IPS-20b (cell line): ENCODE results near the gene ZNF512B.

Experiments
- H3K27ac ChIP-seq: one replicate; pipeline ENCODE4 v1.5.1; 2013; ENCODE audit warnings: low read length
- H3K27me3 ChIP-seq: 2 replicates; pipeline ENCODE4 v1.6.1; 2013; ENCODE audit warnings: mild to moderate bottlenecking, low read length, inconsistent platforms; ENCODE audit not compliant: insufficient read depth
- H3K36me3 ChIP-seq: 2 replicates; pipeline ENCODE4 v1.6.1; 2013; ENCODE audit warnings: low read depth, mild to moderate bottlenecking, inconsistent platforms, low read length, moderate library complexity; ENCODE audit not compliant: insufficient read depth
- H3K4me1 ChIP-seq: 2 replicates; pipeline ENCODE4 v1.6.1; 2013; ENCODE audit warnings: mild to moderate bottlenecking, control low read depth, inconsistent platforms, low read length, moderate library complexity; ENCODE audit not compliant: insufficient read depth
- H3K4me3 ChIP-seq: 2 replicates; pipeline ENCODE4 v1.5.1; 2013; ENCODE audit warnings: mild to moderate bottlenecking, low read length, inconsistent platforms
- H3K9ac ChIP-seq: 2 replicates; pipeline ENCODE4 v1.6.1; 2013; ENCODE audit warnings: low read depth, mild to moderate bottlenecking, inconsistent platforms, low read length, moderate library complexity
- H3K9me3 ChIP-seq: 2 replicates; pipeline ENCODE4 v1.6.1; 2013; ENCODE audit warnings: mild to moderate bottlenecking, low read depth, low read length, inconsistent platforms; ENCODE audit not compliant: insufficient read depth

The ZNF512B gene

DNA sequence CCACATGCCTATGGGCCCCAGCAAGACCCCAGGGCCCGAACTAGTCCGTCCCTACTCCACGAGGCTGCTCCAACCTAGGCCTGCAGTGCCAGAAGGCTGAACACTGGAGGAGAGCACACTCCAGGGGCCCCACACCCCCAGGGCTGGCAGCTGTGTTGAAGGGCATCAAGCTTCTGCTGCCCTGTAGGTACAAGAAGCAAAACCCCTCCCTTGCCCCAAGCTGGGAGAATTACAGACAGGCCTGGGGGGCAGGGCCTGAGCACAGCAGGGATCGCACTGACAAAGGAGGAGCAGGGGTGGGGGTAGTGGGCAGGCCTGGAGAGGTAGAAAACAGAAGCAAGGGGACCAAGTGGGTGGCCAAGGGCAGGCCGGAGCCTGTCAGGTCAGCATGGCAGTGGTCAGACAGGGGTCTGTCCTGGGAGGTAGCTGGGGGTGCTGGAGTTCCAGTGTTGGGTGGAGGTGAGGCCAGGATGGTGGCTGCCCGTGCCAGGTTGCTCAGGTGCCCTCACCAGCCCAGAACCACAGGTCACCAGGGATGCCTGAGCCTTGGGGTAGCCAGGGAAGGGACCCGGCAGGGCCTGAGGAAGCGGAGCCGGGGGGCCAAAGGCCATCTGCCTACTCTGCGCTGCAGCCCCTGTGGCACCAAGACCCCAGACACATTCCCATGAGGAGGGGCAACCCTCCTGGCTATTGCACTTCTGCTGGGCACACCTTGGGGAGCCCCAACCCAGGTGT is 10.6 kb downstream of the ZNF512B start:
- H3K4me3 ChIP-seq: no peak overlapping the region
- peaks cover 15% of the 10 kb centered on the region; the same call in 1 of the 2 replicates for H3K4me1 ChIP-seq
- peaks cover 41% of the 10 kb centered on the region for H3K36me3 ChIP-seq
- peak overlapping the region; percentile 78 for H3K27ac ChIP-seq
- H3K9me3 ChIP-seq: no peaks in the 10 kb centered on the region
- 0 out of 2 replicates have a peak overlapping the region, but pooled peaks have one; percentile 32 for H3K9ac ChIP-seq
- no peaks in the 10 kb centered on the region for H3K27me3 ChIP-seq

- H3K36me3 ChIP-seq: peaks cover 35% of the 10 kb centered on the region
- H3K27me3 ChIP-seq: no peaks in the 10 kb centered on the region
- peak overlapping the region; percentile 78 for H3K27ac ChIP-seq
- H3K9me3 ChIP-seq: no peaks in the 10 kb centered on the region
- H3K4me1 ChIP-seq: peaks cover 15% of the 10 kb centered on the region; the same call in 1 of the 2 replicates
- H3K9ac ChIP-seq: no peak overlapping the region
- H3K4me3 ChIP-seq: no peak overlapping the region
Measured at GRCh38 chr20:63958471-63958870, 11.3 kb downstream of the ZNF512B start.

DNA sequence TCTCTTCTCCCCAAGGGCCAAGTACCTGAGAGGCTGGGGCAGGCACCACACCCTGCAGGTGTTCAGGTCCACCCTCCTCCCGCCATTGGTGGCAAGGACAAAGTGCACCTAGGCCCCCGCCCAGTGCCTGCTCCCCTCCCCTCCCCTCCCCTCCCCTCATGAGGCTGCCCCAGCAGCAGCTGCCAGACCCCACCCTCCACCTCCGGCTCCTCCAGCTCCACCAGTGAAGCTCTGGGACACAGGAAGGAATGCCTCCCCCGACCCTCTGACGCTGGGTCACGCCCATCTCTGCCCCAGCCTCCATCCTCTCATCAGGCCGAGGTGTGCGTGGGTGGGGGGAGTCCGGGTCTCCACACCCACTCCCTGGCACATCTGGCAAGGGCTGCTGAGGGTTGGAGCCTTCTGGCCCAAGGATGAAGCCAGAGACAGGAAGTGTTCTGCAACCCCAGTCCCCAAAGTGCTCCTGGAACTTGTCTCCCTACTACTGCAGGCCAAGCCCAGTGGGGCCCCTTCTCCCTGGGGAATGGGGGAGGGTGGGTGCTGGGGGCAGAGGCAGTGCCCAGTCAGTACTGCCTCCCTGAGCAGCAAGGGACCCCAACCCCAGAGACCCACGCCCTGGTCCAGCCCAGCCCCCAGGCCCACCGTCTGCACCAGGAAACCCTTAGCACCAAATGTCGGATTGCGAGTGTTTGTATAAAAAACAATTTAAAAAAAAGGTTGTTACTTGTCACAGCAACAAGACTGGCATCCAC is 11.9 kb downstream of the ZNF512B start:
- Histone ChIP-seq H3K9me3 (no peaks in the 10 kb centered on the region), H3K27ac (peak overlapping the region; percentile 76), H3K4me3 (peak overlapping the region; percentile 75), H3K4me1 (peaks cover 15% of the 10 kb centered on the region; the same call in 1 of the 2 replicates), H3K9ac (peak overlapping the region; percentile 72; the same call in 1 of the 2 replicates), H3K27me3 (no peaks in the 10 kb centered on the region), H3K36me3 (peaks cover 31% of the 10 kb centered on the region)

- no peaks in the 10 kb centered on the region for H3K9me3 ChIP-seq
- peaks cover 24% of the 10 kb centered on the region for H3K36me3 ChIP-seq
- H3K4me1 ChIP-seq: peaks cover 15% of the 10 kb centered on the region; the same call in 1 of the 2 replicates
- peak overlapping the region; percentile 75 for H3K4me3 ChIP-seq
- H3K27me3 ChIP-seq: no peaks in the 10 kb centered on the region
- peak overlapping the region; percentile 72; the same call in 1 of the 2 replicates for H3K9ac ChIP-seq
- H3K27ac ChIP-seq: peak overlapping the region; percentile 76
Measured at GRCh38 chr20:63957004-63957689, 12.6 kb downstream of the ZNF512B start.

- Histone ChIP-seq H3K4me1 (peaks cover 15% of the 10 kb centered on the region; the same call in 1 of the 2 replicates), H3K36me3 (peaks cover 19% of the 10 kb centered on the region), H3K27ac (no peak overlapping the region), H3K9me3 (no peaks in the 10 kb centered on the region), H3K4me3 (peak overlapping the region; percentile 75), H3K27me3 (no peaks in the 10 kb centered on the region), H3K9ac (peak overlapping the region; percentile 72; the same call in 1 of the 2 replicates)
Measured at GRCh38 chr20:63956664-63957003, 13.1 kb downstream of the ZNF512B start.

- peak within 1 kb of the TSS; percentile 76 for H3K27ac ChIP-seq
Measured at GRCh38 chr20:63955827-63956663, 13.7 kb downstream of the ZNF512B start, which contains the start of gene UCKL1. TSS of gene UCKL1 (minus strand) at chr20:63956416. CDS start at chr20:63956372, 44 bp downstream.

GRCh38 chr20:63955281-63955826 is 14.4 kb downstream of the ZNF512B start:
- Histone ChIP-seq H3K27ac (no peak overlapping the region), H3K4me1 (peaks cover 15% of the 10 kb centered on the region; the same call in 1 of the 2 replicates), H3K27me3 (no peaks in the 10 kb centered on the region), H3K36me3 (peaks cover 12% of the 10 kb centered on the region; the same call in 1 of the 2 replicates), H3K4me3 (peak overlapping the region; percentile 87), H3K9me3 (no peaks in the 10 kb centered on the region), H3K9ac (peak overlapping the region; percentile 88)

More at GRCh38 chr20:63955827-63956663, 13.7 kb downstream of the ZNF512B start, which contains the start of gene UCKL1:
- Histone ChIP-seq H3K27me3 (no peaks in the 10 kb centered on the region), H3K4me3 (peak within 1 kb of the TSS; percentile 87), H3K9me3 (no peaks in the 10 kb centered on the region), H3K4me1 (peaks cover 15% of the 10 kb centered on the region; the same call in 1 of the 2 replicates), H3K36me3 (peaks cover 13% of the 10 kb centered on the region; the same call in 1 of the 2 replicates), H3K9ac (peak within 1 kb of the TSS; percentile 88)

- Histone ChIP-seq H3K4me3 (no peak overlapping the region), H3K9me3 (no peaks in the 10 kb centered on the region), H3K36me3 (no peaks in the 10 kb centered on the region), H3K27ac (no peak overlapping the region), H3K9ac (no peak overlapping the region), H3K4me1 (peaks cover 14% of the 10 kb centered on the region), H3K27me3 (no peaks in the 10 kb centered on the region)
Measured at GRCh38 chr20:63953764-63954429, 15.8 kb downstream of the ZNF512B start.

DNA sequence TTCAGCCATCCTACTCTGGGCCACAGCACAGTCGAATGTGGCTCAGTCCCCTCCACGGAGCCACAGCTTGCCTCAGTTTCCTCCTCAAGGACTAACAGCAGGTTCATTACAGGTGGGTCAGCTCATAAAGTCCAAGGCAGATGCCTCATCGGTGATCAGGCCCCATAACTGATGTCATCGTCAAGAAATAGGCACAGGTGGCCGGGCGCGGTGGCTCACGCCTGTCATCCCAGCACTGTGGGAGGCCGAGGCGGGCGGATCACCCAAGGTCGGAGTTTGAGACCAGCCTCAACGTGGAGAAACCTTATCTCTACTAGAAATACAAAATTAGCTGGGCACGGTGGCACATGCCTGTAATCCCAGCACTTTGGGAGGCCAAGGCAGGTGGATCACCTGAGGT is 17.0 kb downstream of the ZNF512B start:
- H3K27ac ChIP-seq: no peak overlapping the region
- H3K4me3 ChIP-seq: no peak overlapping the region
- H3K27me3 ChIP-seq: no peaks in the 10 kb centered on the region
- H3K36me3 ChIP-seq: no peaks in the 10 kb centered on the region
- no peaks in the 10 kb centered on the region for H3K9me3 ChIP-seq
- H3K4me1 ChIP-seq: peaks cover 6% of the 10 kb centered on the region
- H3K9ac ChIP-seq: no peak overlapping the region

- Histone ChIP-seq H3K36me3 (no peaks in the 10 kb centered on the region), H3K4me3 (no peak overlapping the region), H3K9ac (no peak overlapping the region), H3K27me3 (no peaks in the 10 kb centered on the region), H3K4me1 (peaks cover 6% of the 10 kb centered on the region), H3K27ac (no peak overlapping the region), H3K9me3 (no peaks in the 10 kb centered on the region)
Measured at GRCh38 chr20:63952210-63952535, 17.6 kb downstream of the ZNF512B start.
